K562 (cell line): ENCODE results near the gene LYZL6. TPM values are rescaled to one million over a fixed set of nuclear protein-coding genes. Genes with fewer than 3 reads are reported as not detected.

Source experiments
- ATAC-seq: fragments of 200-7000 bp; cut with Tn5 transposase; 3 replicates; pipeline ENCODE4 v1.9.1; 2020; ENCODE audit warnings: moderate library complexity
- BruUV-seq: library from RNA; stranded (reverse); fragments of 400-500 nt; replicated peaks from 2 replicates; lab custom pipeline; 2021; lab: Mats Ljungman, UMichigan
- CTCF ChIA-PET: fragments of 300-600 bp; formaldehyde crosslinking; extraction: SDS; loops from one replicate; lab custom pipeline; 2021; ENCODE audit warnings: low intra/inter-chr PET ratio; lab: Yijun Ruan, JAX
- POLR2A ChIA-PET: fragments of 300-600, 350-650 bp; sonication (Branson Sonifier 250); formaldehyde crosslinking; extraction: SDS; loops from one replicate; lab custom pipeline; 2021; ENCODE audit warnings: antibody characterized with exemption, inconsistent platforms; lab: Yijun Ruan, JAX
- DNase-seq, 4 experiments: peaks; one replicate each; pipeline versions ENCODE4 v3.0.0 to v3.0.0-alpha.2; 2011 to 2018; ENCODE audit warnings: low spot score in 3 of 4, mixed read lengths in 3 of 4; ENCODE audit errors: extremely low read depth in 1 of 4
- FAIRE-seq: peaks from 2 replicates; lab custom pipeline; 2011; peaks lifted over from hg19 to GRCh38; lab: Jason Lieb, UNC
- H2AFZ ChIP-seq: 2 replicates; pipeline ENCODE4 v1.6.0; 2011; ENCODE audit warnings: low read depth, low read length, control low read depth, inconsistent platforms
- H3K27ac ChIP-seq: fragments of 200-600 bp; 3 replicates; pipeline ENCODE4 v1.8.0; 2011; ENCODE audit warnings: low read depth, mild to moderate bottlenecking, control low read depth, inconsistent platforms, low read length, moderate library complexity, mixed read lengths; ENCODE audit errors: extremely low read depth
- H3K27me3 ChIP-seq, 2 experiments: fragments of 300-600 bp in 1 of 2; 2 replicates in 1 of 2; 3 replicates in 1 of 2; pipeline versions ENCODE4 v1.6.0 to v1.8.0; 2011; ENCODE audit warnings: inconsistent platforms in 2 of 2, low read length in 2 of 2, mild to moderate bottlenecking in 1 of 2, mixed read lengths in 1 of 2, moderate library complexity in 1 of 2; ENCODE audit not compliant: control insufficient read depth in 2 of 2, insufficient read depth in 2 of 2
- H3K36me3 ChIP-seq: fragments of 300-600 bp; 3 replicates; pipeline ENCODE4 v1.8.0; 2011; ENCODE audit warnings: mild to moderate bottlenecking, low read length, inconsistent platforms; ENCODE audit not compliant: control insufficient read depth, insufficient read depth
- H3K4me1 ChIP-seq, 2 experiments: fragments of 200-600 bp in 1 of 2; replicated peaks in 1 of 2; 2 replicates in 1 of 2; 3 replicates in 1 of 2; pipeline versions ENCODE4 v1.5.1 to v1.8.0; 2011; ENCODE audit warnings: inconsistent platforms in 2 of 2, low read length in 2 of 2, mild to moderate bottlenecking in 1 of 2, mixed read lengths in 1 of 2, moderate library complexity in 1 of 2; ENCODE audit not compliant: control insufficient read depth in 2 of 2, insufficient read depth in 2 of 2
- H3K4me2 ChIP-seq: 2 replicates; pipeline ENCODE4 v1.6.1; 2011; ENCODE audit warnings: low read length, control low read depth, inconsistent platforms, mixed read lengths; ENCODE audit not compliant: insufficient read depth
- H3K4me3 ChIP-seq: fragments of 200-600 bp; sonication (generic), shearing (Covaris generic); 2 replicates; pipeline ENCODE4 v1.5.1; 2016; ENCODE audit warnings: control low read depth, inconsistent platforms
- H3K79me2 ChIP-seq: fragments of 200-600 bp; 3 replicates; pipeline ENCODE4 v1.8.0; 2011; ENCODE audit warnings: low read length, inconsistent platforms; ENCODE audit not compliant: control insufficient read depth, insufficient read depth
- H3K9ac ChIP-seq, 2 experiments: 2 replicates each; pipeline versions ENCODE4 v1.6.0 to v1.6.1; 2011; ENCODE audit warnings: low read depth in 2 of 2, low read length in 2 of 2, control low read depth in 1 of 2, inconsistent platforms in 1 of 2, mild to moderate bottlenecking in 1 of 2, mixed read lengths in 1 of 2; ENCODE audit not compliant: insufficient read depth in 1 of 2
- H3K9me1 ChIP-seq: one replicate; pipeline ENCODE4 v1.6.0; 2011; ENCODE audit warnings: inconsistent platforms, mild to moderate bottlenecking, low read length, moderate library complexity; ENCODE audit not compliant: control insufficient read depth, insufficient read depth
- H3K9me3 ChIP-seq: replicated peaks from 2 replicates; pipeline ENCODE4 v1.5.1; 2011; ENCODE audit warnings: low read depth, low read length, inconsistent platforms; ENCODE audit not compliant: control insufficient read depth, insufficient read depth
- H4K20me1 ChIP-seq: replicated peaks from 2 replicates; pipeline ENCODE4 v1.6.1; 2011; ENCODE audit warnings: low read length, inconsistent platforms, mixed read lengths; ENCODE audit not compliant: control insufficient read depth, insufficient read depth
- ATF3 ChIP-seq, 2 experiments: fragments of 450-650 bp in 1 of 2; sonication (generic) in 1 of 2; formaldehyde crosslinking in 1 of 2; IDR thresholded peaks in 1 of 2; conservative IDR thresholded peaks in 1 of 2; 2 replicates each; pipeline versions ENCODE4 v1.6.1 to v1.8.1; 2016 to 2023; ENCODE audit warnings: mild to moderate bottlenecking in 2 of 2, moderate library complexity in 2 of 2, inconsistent platforms in 1 of 2, missing genetic modification reagents in 1 of 2
- ATF4 ChIP-seq: fragments of 450-650 bp; formaldehyde crosslinking; IDR thresholded peaks from 2 replicates; pipeline ENCODE4 v1.4.0; 2022; ENCODE audit warnings: mild to moderate bottlenecking, moderate library complexity
- CEBPG ChIP-seq, 3 experiments: fragments of 200-800 bp in 1 of 3; sonication (Bioruptor generic) in 1 of 3; sonication (generic) in 1 of 3; formaldehyde crosslinking in 1 of 3; IDR thresholded peaks in 2 of 3; conservative IDR thresholded peaks in 1 of 3; 2 replicates each; pipeline versions ENCODE4 v1.6.1 to v1.8.0; 2016 to 2022; ENCODE audit warnings: missing compliant biosample characterization in 2 of 3, missing genetic modification characterization in 2 of 3, mild to moderate bottlenecking in 1 of 3, missing genetic modification reagents in 1 of 3
- CTCF ChIP-seq, 3 experiments: IDR thresholded peaks in 2 of 3; conservative IDR thresholded peaks in 1 of 3; 2 replicates each; pipeline ENCODE4 v1.5.1; 2011 to 2012; ENCODE audit warnings: low read length in 3 of 3, mild to moderate bottlenecking in 3 of 3, control low read depth in 2 of 3, improper control_type of control experiment in 1 of 3, inconsistent platforms in 1 of 3, low read depth in 1 of 3, mixed read lengths in 1 of 3, moderate library complexity in 1 of 3; ENCODE audit not compliant: insufficient read depth in 2 of 3
- EGR1 ChIP-seq: fragments of 450-650 bp; conservative IDR thresholded peaks from 2 replicates; pipeline ENCODE4 v1.6.1; 2017; ENCODE audit warnings: mild to moderate bottlenecking
- HIVEP1 ChIP-seq: fragments of 250-450 bp; sonication (Bioruptor Pico); IDR thresholded peaks from 2 replicates; pipeline ENCODE4 v1.4.0; 2020; ENCODE audit warnings: mild to moderate bottlenecking
- HNRNPL ChIP-seq: fragments of 200-400 bp; formaldehyde crosslinking; IDR thresholded peaks from 2 replicates; pipeline ENCODE4 v1.6.1; 2017; ENCODE audit warnings: low read depth, mild to moderate bottlenecking, low read length
- KLF13 ChIP-seq: fragments of 450-650 bp; IDR thresholded peaks from 2 replicates; pipeline ENCODE4 v1.6.1; 2016; ENCODE audit warnings: missing genetic modification characterization, low read depth, mild to moderate bottlenecking, missing compliant biosample characterization, moderate library complexity, borderline replicate concordance
- MAFK ChIP-seq: IDR thresholded peaks from 2 replicates; pipeline ENCODE4 v1.6.1; 2011; ENCODE audit warnings: low read length, improper control_type of control experiment
- PCBP1 ChIP-seq: fragments of 200-400 bp; formaldehyde crosslinking; IDR thresholded peaks from 2 replicates; pipeline ENCODE4 v1.6.1; 2018; ENCODE audit warnings: mild to moderate bottlenecking, low read depth, low read length; ENCODE audit not compliant: poor library complexity, severe bottlenecking
- RAD21 ChIP-seq, 2 experiments: fragments of 250-450 bp in 1 of 2; fragments of 450-650 bp in 1 of 2; sonication (Bioruptor Pico) in 1 of 2; formaldehyde crosslinking in 1 of 2; IDR thresholded peaks in 1 of 2; conservative IDR thresholded peaks in 1 of 2; 2 replicates each; pipeline versions ENCODE4 v1.4.0 to v1.8.0; 2020 to 2022; ENCODE audit warnings: mild to moderate bottlenecking in 2 of 2, moderate library complexity in 1 of 2
- TBL1XR1 ChIP-seq, 2 experiments: IDR thresholded peaks; 2 replicates each; pipeline ENCODE4 v1.6.1; 2012; ENCODE audit warnings: improper control_type of control experiment in 2 of 2, low read length in 2 of 2, mild to moderate bottlenecking in 1 of 2
- YBX1 ChIP-seq: fragments of 450-650 bp; IDR thresholded peaks from 2 replicates; pipeline ENCODE4 v1.7.1; 2016; ENCODE audit warnings: mild to moderate bottlenecking
- ZNF263 ChIP-seq: sonication (generic); formaldehyde crosslinking; IDR thresholded peaks from 2 replicates; pipeline ENCODE4 v1.8.0; 2022; ENCODE audit warnings: mild to moderate bottlenecking, missing genetic modification reagents, borderline replicate concordance
- ZNF354B ChIP-seq: fragments of 250-450 bp; sonication (Bioruptor Pico); IDR thresholded peaks from 2 replicates; pipeline ENCODE4 v1.4.0; 2020
- ZNF584 ChIP-seq: fragments of 200-800 bp; sonication (Bioruptor generic); IDR thresholded peaks from 2 replicates; pipeline ENCODE4 v1.6.1; 2016; ENCODE audit warnings: low read depth, mild to moderate bottlenecking, missing genetic modification characterization, missing compliant biosample characterization
- WGBS: fragments of 100-300 bp; shearing (Covaris generic); methylation state at CpG from one replicate; pipeline ENCODE4 v1.1.6; 2016; ENCODE audit warnings: low coverage, mixed read lengths; ENCODE audit not compliant: insufficient coverage; ENCODE audit errors: missing lambda C conversion rate; 5-methylcytosine and 5-hydroxymethylcytosine counted together
- in situ Hi-C: fragments of 300-500 bp; cut with MboI; formaldehyde crosslinking; loops from 4 replicates; pipeline ENCODE4 v1.15.0; 2018; ENCODE audit warnings: inconsistent platforms, mixed read lengths
- intact Hi-C: fragments of 100-400 bp; cut with micrococcal nuclease; formaldehyde crosslinking; loops from 2 replicates; pipeline ENCODE4 v1.14.2; 2022
- polyA plus RNA-seq, 8 experiments: library from polyadenylated mRNA; depleted of rRNA in 4 of 8; stranded (reverse) in 5 of 8; unstranded in 3 of 8; fragments of >200 nt; fragmentation: Nextera tagmentation in 2 of 8; fragmentation: Illumina TruSeq in 1 of 8; extraction: Ambion mirVana in 2 of 8; extraction: Trizol in 1 of 8; gene quantifications; 2 replicates each; pipeline versions ENCODE4 v1.2.1 to v1.2.3, GENCODE V29; 2011 to 2014; ENCODE audit warnings: inconsistent platforms in 1 of 8, missing spikeins in 1 of 8
- total RNA-seq, 7 experiments: library from RNA; depleted of rRNA in 6 of 7; stranded (reverse); fragments of >200 nt in 6 of 7; fragmentation: Illumina TruSeq in 2 of 7; extraction: Trizol in 2 of 7; gene quantifications; 2 replicates each; pipeline versions ENCODE4 v1.2.1 to v1.2.3, GENCODE V29; 2011 to 2021; ENCODE audit warnings: low replicate concordance in 1 of 7

Gene LYZL6
- total and polyA plus RNA-seq, 9 of the 15 experiments (the other 6 are each of a cell fraction or from before 2014, with no cell fraction given) = not detected

- TF ChIP-seq ATF3 (IDR thresholded peaks at IDR 0.05) = peak; percentile 81
- TF ChIP-seq ATF3 (CRISPR knock-in tag; conservative IDR thresholded peaks at IDR 0.05) = no peak
- no peak for TF ChIP-seq ZNF584 (CRISPR knock-in tag)
- TF ChIP-seq HIVEP1 (CRISPR knock-in tag) = no peak
- no peak for TF ChIP-seq YBX1
- no peak for TF ChIP-seq ATF4
- no peak for TF ChIP-seq CEBPG (CRISPR knock-in tag; IDR thresholded peaks at IDR 0.05)
- peak; percentile 28 to 57; a peak in 3 of 4 replicates for TF ChIP-seq CEBPG (tag; conservative IDR thresholded peaks at IDR 0.05 in 1 of 2, IDR thresholded peaks at IDR 0.05 in 1 of 2)
- TF ChIP-seq ZNF354B (CRISPR knock-in tag) = no peak
Observed at GRCh38 chr17:35948092-35948491, 4.6 kb upstream of the LYZL6 start (continued).

- peak; percentile 89 for ATAC-seq
- peak; percentile 83 to 89 (median 88) for TF ChIP-seq CTCF (IDR thresholded peaks at IDR 0.05 in 2 of 3, conservative IDR thresholded peaks at IDR 0.05 in 1 of 3; ENCODE audit: insufficient read depth in 2 of 3, low read depth in 1 of 3, low read length in 3 of 3)
- TF ChIP-seq TBL1XR1 (IDR thresholded peaks at IDR 0.05; ENCODE audit: low read length in 2 of 2) = 0 out of 4 replicates have a peak, but pooled peaks of 1 of the 2 experiments have one; percentile 32
- peak; percentile 59 for TF ChIP-seq EGR1
- TF ChIP-seq ZNF263 (CRISPR knock-in tag) = no peak
- no peak for TF ChIP-seq PCBP1
- TF ChIP-seq MAFK = 0 out of 2 replicates have a peak, but pooled peaks have one; percentile 12
- TF ChIP-seq RAD21 (CRISPR knock-in tag; conservative IDR thresholded peaks at IDR 0.05 in 1 of 2, IDR thresholded peaks at IDR 0.05 in 1 of 2) = peak; percentile 50 to 75
- peak; percentile 97 for TF ChIP-seq KLF13 (tag)
- TF ChIP-seq HNRNPL = no peak
Observed at GRCh38 chr17:35947156-35947585, 3.7 kb upstream of the LYZL6 start.

More at GRCh38 chr17:35947156-35947585, 3.7 kb upstream of the LYZL6 start:
- H3K36me3 ChIP-seq = no peaks in the 10 kb centered on the region
- peaks cover 7 to 14% of the 10 kb centered on the region in 2 experiments; a peak in 3 of 5 replicates for H3K4me1 ChIP-seq
- POLR2A ChIA-PET = no interaction called here
- 0% methylated on average over 11 of the region's 12 CpGs for WGBS
- H3K79me2 ChIP-seq = no peaks in the 10 kb centered on the region
- FAIRE-seq = no peak
- peaks cover 2% of the 10 kb centered on the region for H3K9me1 ChIP-seq
- no peaks in the 10 kb centered on the region for H3K9me3 ChIP-seq
- H3K4me3 ChIP-seq = no peak overlapping the region
- in situ Hi-C loops = no loop called here
- intact Hi-C loops = loop anchor here (2.0 to 10.0 kb wide), 2 partner anchors 22 to 182 kb away; partner anchors contain the start of gene C17orf50
- H3K27ac ChIP-seq = no peak overlapping the region
- BruUV-seq = no TSS peak
- CTCF ChIA-PET = interaction anchor here (1.4 kb wide), 1 partner anchor 202 kb away, joined by 6 read pairs; no protein-coding TSS in a partner anchor
- no peaks in the 10 kb centered on the region for H3K27me3 ChIP-seq
- peak; percentile 49 to 80 (median 53) for DNase-seq
- H2AFZ ChIP-seq = peak overlapping the region; percentile 74
- H4K20me1 ChIP-seq = 0 out of 2 replicates have a peak, but pooled peaks cover 3% of the 10 kb centered on the region
- no peak overlapping the region; a peak in 1 of 4 replicates for H3K9ac ChIP-seq
- peak overlapping the region; percentile 33 for H3K4me2 ChIP-seq
